Natural killer cell (primary cell): ENCODE data around the gene RPS19. TPM values are rescaled to one million over a fixed set of nuclear protein-coding genes. Genes with fewer than 3 reads are reported as not detected.

ENCODE experiments used
- ATAC-seq, 3 donors: fragments of 150-1000 bp in 2 of 3; fragments of 200-7000 bp in 1 of 3; cut with Tn5 transposase; 1 replicate in 1 of 3; 2 replicates in 2 of 3; pipeline ENCODE4 v1.10.0; 2021; ENCODE audit warnings: mild to moderate bottlenecking in 2 of 3, moderate library complexity in 2 of 3
- DNase-seq, 2 donors: peaks; one replicate each; pipeline versions ENCODE4 v3.0.0 to v3.0.0-alpha.2; 2013 to 2021; ENCODE audit warnings: mixed read lengths in 1 of 2
- H3K27ac ChIP-seq: one replicate; pipeline ENCODE4 v1.5.1; 2013; ENCODE audit warnings: mild to moderate bottlenecking, low read length
- H3K27me3 ChIP-seq: one replicate; pipeline ENCODE4 v1.6.1; 2013; ENCODE audit warnings: low read length; ENCODE audit not compliant: control insufficient read depth, insufficient read depth
- H3K36me3 ChIP-seq: one replicate; pipeline ENCODE4 v1.6.1; 2013; ENCODE audit warnings: low read length; ENCODE audit not compliant: control insufficient read depth, insufficient read depth
- H3K4me1 ChIP-seq: one replicate; pipeline ENCODE4 v1.6.1; 2013; ENCODE audit warnings: low read length; ENCODE audit not compliant: control insufficient read depth, insufficient read depth
- H3K4me3 ChIP-seq: one replicate; pipeline ENCODE4 v1.5.1; 2013; ENCODE audit warnings: low read length
- H3K9me3 ChIP-seq: one replicate; pipeline ENCODE4 v1.6.1; 2013; ENCODE audit warnings: low read length; ENCODE audit not compliant: control insufficient read depth, insufficient read depth
- H3K27ac Mint-ChIP-seq, 2 donors: one replicate each; pipeline ENCODE4 v1.8.0; 2022; ENCODE audit warnings: mild to moderate bottlenecking in 2 of 2, mixed read lengths in 2 of 2, moderate library complexity in 1 of 2
- H3K27me3 Mint-ChIP-seq, 2 donors: one replicate each; pipeline ENCODE4 v1.8.0; 2022; ENCODE audit warnings: low read depth in 2 of 2, mixed read lengths in 2 of 2
- H3K36me3 Mint-ChIP-seq: one replicate; pipeline ENCODE4 v1.8.0; 2022; ENCODE audit warnings: mixed read lengths
- H3K4me1 Mint-ChIP-seq, 2 donors: one replicate each; pipeline ENCODE4 v1.8.0; 2022; ENCODE audit warnings: mixed read lengths in 2 of 2
- H3K4me3 Mint-ChIP-seq: one replicate; pipeline ENCODE4 v1.8.0; 2022; ENCODE audit warnings: mild to moderate bottlenecking, moderate library complexity, mixed read lengths
- H3K9me3 Mint-ChIP-seq, 2 donors: one replicate each; pipeline ENCODE4 v1.8.0; 2022; ENCODE audit warnings: mixed read lengths in 2 of 2
- CTCF ChIP-seq: fragments of 200-600 bp; IDR thresholded peaks from one replicate; pipeline ENCODE4 v1.8.0; 2022; ENCODE audit warnings: antibody characterized with exemption
- WGBS: methylation state at CpG from one replicate; pipeline ENCODE4 v1.1.7; 2013; ENCODE audit warnings: missing lambda C conversion rate; ENCODE audit not compliant: insufficient coverage; 5-methylcytosine and 5-hydroxymethylcytosine counted together
- intact Hi-C: fragments of 100-400 bp; cut with micrococcal nuclease; formaldehyde crosslinking; loops from one replicate; pipeline ENCODE4 v1.14.2; 2022
- total RNA-seq, 4 donors: library from RNA; stranded (reverse); fragments of 120-200 nt in 1 of 4; gene quantifications; one replicate each; pipeline versions ENCODE4 v1.2.3 to v1.2.4, GENCODE V29; 2013 to 2022

The RPS19 gene
- total RNA-seq, 3 donors from 2014 or later (not counting 1 experiment from before 2014, with no cell fraction given) = 1,358 to 1,814 (median 1,709) TPM

GRCh38 chr19:41908724-41909464 lies 48.8 kb downstream of the RPS19 start:
- no peak for DNase-seq
- Mint-ChIP-seq H3K36me3 (no peaks in the 10 kb centered on the region), H3K27ac (peak overlapping the region; percentile 45 to 65), H3K9me3 (no peaks in the 10 kb centered on the region), H3K4me1 (peaks cover 32 to 44% of the 10 kb centered on the region in 2 donors), H3K4me3 (no peak overlapping the region), H3K27me3 (peaks cover 0 to 12% of the 10 kb centered on the region in 2 donors)
- Histone ChIP-seq H3K36me3 (peaks cover 40% of the 10 kb centered on the region), H3K27ac (no peak overlapping the region), H3K4me1 (peaks cover 41% of the 10 kb centered on the region), H3K27me3 (peaks cover 16% of the 10 kb centered on the region), H3K9me3 (no peaks in the 10 kb centered on the region), H3K4me3 (no peak overlapping the region)
- WGBS = 91% methylated on average over 11 of the region's 11 CpGs
- no peak for TF ChIP-seq CTCF
- intact Hi-C loops = no loop called here
- ATAC-seq = no peak

GRCh38 chr19:41909706-41910105 lies 49.7 kb downstream of the RPS19 start:
- WGBS = 88% methylated on average over 13 of the region's 13 CpGs
- ATAC-seq (no peak), DNase-seq (no peak)
- peaks cover 0 to 18% of the 10 kb centered on the region in 2 donors for H3K27me3 Mint-ChIP-seq
- Histone ChIP-seq H3K4me3 (no peak overlapping the region), H3K36me3 (peaks cover 32% of the 10 kb centered on the region), H3K27me3 (peaks cover 21% of the 10 kb centered on the region), H3K27ac (no peak overlapping the region), H3K4me1 (peaks cover 40% of the 10 kb centered on the region), H3K9me3 (no peaks in the 10 kb centered on the region)
- TF ChIP-seq CTCF = no peak
- no peaks in the 10 kb centered on the region for H3K9me3 Mint-ChIP-seq
- intact Hi-C loops = no loop called here
- H3K4me1 Mint-ChIP-seq = peaks cover 32 to 38% of the 10 kb centered on the region in 2 donors
- H3K4me3 Mint-ChIP-seq = no peak overlapping the region
- peak overlapping the region; percentile 45 to 84 for H3K27ac Mint-ChIP-seq
- no peaks in the 10 kb centered on the region for H3K36me3 Mint-ChIP-seq

GRCh38 chr19:41910240-41910991 lies 50.4 kb downstream of the RPS19 start:
- Histone ChIP-seq H3K27ac (no peak overlapping the region), H3K4me1 (peaks cover 40% of the 10 kb centered on the region), H3K27me3 (peaks cover 25% of the 10 kb centered on the region), H3K9me3 (no peaks in the 10 kb centered on the region), H3K4me3 (no peak overlapping the region), H3K36me3 (peaks cover 25% of the 10 kb centered on the region)
- intact Hi-C loops = no loop called here
- 77% methylated on average over 12 of the region's 12 CpGs for WGBS
- ATAC-seq = peak in 1 of 3 donors; percentile 9
- no peak overlapping the region for H3K4me3 Mint-ChIP-seq
- H3K27ac Mint-ChIP-seq = peak overlapping the region; percentile 45 to 84
- TF ChIP-seq CTCF = no peak
- no peaks in the 10 kb centered on the region for H3K9me3 Mint-ChIP-seq
- no peaks in the 10 kb centered on the region for H3K36me3 Mint-ChIP-seq
- peak in 1 of 2 donors; percentile 41 for DNase-seq
- H3K4me1 Mint-ChIP-seq = peaks cover 32% of the 10 kb centered on the region in 2 donors
- H3K27me3 Mint-ChIP-seq = peaks cover 0 to 18% of the 10 kb centered on the region in 2 donors
